Osteoblast (primary cell): ENCODE measurements around the gene GRPEL2. TPM values are rescaled to one million over a fixed set of nuclear protein-coding genes. Genes with fewer than 3 reads are reported as not detected.

Experiments used
- DNase-seq: peaks from one replicate; pipeline ENCODE4 v3.0.0; 2011; ENCODE audit warnings: low spot score, mixed read lengths; ENCODE audit not compliant: insufficient read length; ENCODE audit errors: missing footprints
- H2AFZ ChIP-seq: 2 replicates; pipeline ENCODE4 v1.6.0; 2011; ENCODE audit warnings: mild to moderate bottlenecking, low read length
- H3K27ac ChIP-seq: 2 replicates; pipeline ENCODE4 v1.5.1; 2011; ENCODE audit warnings: mild to moderate bottlenecking, low read depth, low read length, moderate library complexity
- H3K27me3 ChIP-seq: 2 replicates; pipeline ENCODE4 v1.6.0; 2012; ENCODE audit warnings: mild to moderate bottlenecking, control low read depth, inconsistent platforms, low read length, moderate library complexity; ENCODE audit not compliant: insufficient read depth
- H3K36me3 ChIP-seq: 2 replicates; pipeline ENCODE4 v1.5.1; 2011; ENCODE audit warnings: mild to moderate bottlenecking, low read length, control low read depth, moderate library complexity; ENCODE audit not compliant: insufficient read depth
- H3K4me1 ChIP-seq: 2 replicates; pipeline ENCODE4 v1.5.1; 2011; ENCODE audit warnings: mild to moderate bottlenecking, low read length, control low read depth, moderate library complexity; ENCODE audit not compliant: insufficient read depth
- H3K4me2 ChIP-seq: 2 replicates; pipeline ENCODE4 v1.6.0; 2011; ENCODE audit warnings: mild to moderate bottlenecking, low read length; ENCODE audit not compliant: insufficient read depth
- H3K4me3 ChIP-seq: fragments of 200-600 bp; sonication (generic); 3 replicates; pipeline ENCODE4 v1.5.1; 2012; ENCODE audit warnings: mild to moderate bottlenecking, low read length, inconsistent platforms; ENCODE audit not compliant: insufficient read depth
- H3K79me2 ChIP-seq: 2 replicates; pipeline ENCODE4 v1.6.0; 2012; ENCODE audit warnings: mild to moderate bottlenecking, low read length, control low read depth, inconsistent platforms; ENCODE audit not compliant: insufficient read depth
- H3K9me3 ChIP-seq: 2 replicates; pipeline ENCODE4 v1.5.1; 2011; ENCODE audit warnings: low read depth, low read length, control low read depth
- H4K20me1 ChIP-seq: 2 replicates; pipeline ENCODE4 v1.6.0; 2012; ENCODE audit warnings: mild to moderate bottlenecking, low read length, control low read depth; ENCODE audit not compliant: insufficient read depth
- total RNA-seq: library from RNA; depleted of rRNA; stranded (reverse); fragments of >200 nt; gene quantifications from 2 replicates; pipeline ENCODE4 v1.2.3, GENCODE V29; 2012
- TF ChIP-seq, protein P1 (sequence below): IDR thresholded peaks from 2 replicates; pipeline ENCODE4 v1.5.1; 2011; ENCODE audit warnings: mild to moderate bottlenecking, low read depth, low read length, moderate library complexity; ENCODE audit errors: extremely low read depth

The GRPEL2 gene
- total RNA-seq, 1 donor = 34.7 TPM

DNA sequence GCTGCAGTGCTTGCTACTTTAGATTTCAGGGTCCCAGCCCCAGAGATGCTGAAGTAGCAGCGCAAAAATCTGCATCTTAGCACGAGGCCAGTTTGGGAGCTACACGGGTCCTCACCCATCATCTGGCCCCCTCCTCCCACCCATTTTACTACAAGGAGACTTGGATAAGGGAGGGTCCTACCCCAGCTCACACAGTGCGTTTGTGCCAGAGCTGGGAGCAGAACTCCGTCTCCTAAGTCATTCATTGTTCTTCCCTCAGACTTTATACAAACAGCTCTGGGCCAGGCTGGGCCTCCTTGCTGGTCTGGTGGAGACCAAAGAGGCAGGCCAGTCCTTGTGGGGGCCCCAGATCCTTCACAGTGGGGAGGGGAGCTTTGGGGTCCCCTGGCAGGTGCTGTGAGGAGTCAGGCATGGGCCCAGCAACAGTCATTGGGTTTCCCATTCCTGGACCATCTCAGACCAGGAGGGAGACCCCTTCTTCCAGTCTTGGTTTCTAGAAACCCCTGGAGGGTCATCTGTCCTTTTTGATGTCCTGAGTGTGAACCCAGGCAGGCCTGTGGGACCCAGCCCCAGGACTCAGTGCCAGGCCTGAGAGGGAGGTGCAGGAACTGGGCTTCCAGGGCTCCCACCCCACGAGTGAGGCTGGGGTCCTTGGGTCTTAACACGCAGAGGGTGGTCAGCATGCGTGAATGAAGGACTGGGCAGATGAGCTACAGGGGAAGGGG lies 36.1 kb downstream of the GRPEL2 start:
- TF ChIP-seq, protein P1, sequence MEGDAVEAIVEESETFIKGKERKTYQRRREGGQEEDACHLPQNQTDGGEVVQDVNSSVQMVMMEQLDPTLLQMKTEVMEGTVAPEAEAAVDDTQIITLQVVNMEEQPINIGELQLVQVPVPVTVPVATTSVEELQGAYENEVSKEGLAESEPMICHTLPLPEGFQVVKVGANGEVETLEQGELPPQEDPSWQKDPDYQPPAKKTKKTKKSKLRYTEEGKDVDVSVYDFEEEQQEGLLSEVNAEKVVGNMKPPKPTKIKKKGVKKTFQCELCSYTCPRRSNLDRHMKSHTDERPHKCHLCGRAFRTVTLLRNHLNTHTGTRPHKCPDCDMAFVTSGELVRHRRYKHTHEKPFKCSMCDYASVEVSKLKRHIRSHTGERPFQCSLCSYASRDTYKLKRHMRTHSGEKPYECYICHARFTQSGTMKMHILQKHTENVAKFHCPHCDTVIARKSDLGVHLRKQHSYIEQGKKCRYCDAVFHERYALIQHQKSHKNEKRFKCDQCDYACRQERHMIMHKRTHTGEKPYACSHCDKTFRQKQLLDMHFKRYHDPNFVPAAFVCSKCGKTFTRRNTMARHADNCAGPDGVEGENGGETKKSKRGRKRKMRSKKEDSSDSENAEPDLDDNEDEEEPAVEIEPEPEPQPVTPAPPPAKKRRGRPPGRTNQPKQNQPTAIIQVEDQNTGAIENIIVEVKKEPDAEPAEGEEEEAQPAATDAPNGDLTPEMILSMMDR = no peak
- Histone ChIP-seq H3K79me2 (no peaks in the 10 kb centered on the region), H3K9me3 (no peaks in the 10 kb centered on the region), H3K4me2 (no peak overlapping the region), H4K20me1 (no peaks in the 10 kb centered on the region), H3K4me1 (peaks cover 4% of the 10 kb centered on the region), H3K4me3 (no peak overlapping the region), H3K27ac (no peak overlapping the region), H3K36me3 (no peaks in the 10 kb centered on the region), H3K27me3 (no peaks in the 10 kb centered on the region), H2AFZ (peak overlapping the region; percentile 51)
- no peak for DNase-seq

DNA sequence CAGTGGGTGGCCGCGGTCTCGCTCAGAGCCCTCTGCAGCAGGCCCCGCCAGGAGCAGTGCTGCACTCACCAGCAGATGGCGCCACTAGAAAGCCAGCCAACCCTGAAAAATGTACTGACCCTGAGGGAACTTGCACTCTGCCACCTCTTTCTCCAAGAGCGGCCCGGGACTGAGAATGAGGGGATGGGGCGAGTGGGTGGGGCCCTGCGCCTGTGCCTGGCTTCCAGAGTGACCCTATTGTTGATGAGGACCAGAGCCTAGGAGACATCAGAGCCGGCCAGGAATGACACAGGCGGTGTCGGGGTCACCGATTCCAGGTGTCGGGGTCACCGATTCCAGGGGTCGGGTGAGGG lies 36.7 kb downstream of the GRPEL2 start:
- H3K27me3 ChIP-seq = no peaks in the 10 kb centered on the region
- no peaks in the 10 kb centered on the region for H3K79me2 ChIP-seq
- no peak overlapping the region for H3K4me3 ChIP-seq
- TF ChIP-seq, protein P1 = peak; percentile 83
- no peak overlapping the region for H3K27ac ChIP-seq
- H4K20me1 ChIP-seq = no peaks in the 10 kb centered on the region
- H3K36me3 ChIP-seq = no peaks in the 10 kb centered on the region
- peak; percentile 99 for DNase-seq
- peak overlapping the region; percentile 51 for H2AFZ ChIP-seq
- H3K4me2 ChIP-seq = no peak overlapping the region
- peaks cover 9% of the 10 kb centered on the region for H3K4me1 ChIP-seq
- H3K9me3 ChIP-seq = no peaks in the 10 kb centered on the region

DNA sequence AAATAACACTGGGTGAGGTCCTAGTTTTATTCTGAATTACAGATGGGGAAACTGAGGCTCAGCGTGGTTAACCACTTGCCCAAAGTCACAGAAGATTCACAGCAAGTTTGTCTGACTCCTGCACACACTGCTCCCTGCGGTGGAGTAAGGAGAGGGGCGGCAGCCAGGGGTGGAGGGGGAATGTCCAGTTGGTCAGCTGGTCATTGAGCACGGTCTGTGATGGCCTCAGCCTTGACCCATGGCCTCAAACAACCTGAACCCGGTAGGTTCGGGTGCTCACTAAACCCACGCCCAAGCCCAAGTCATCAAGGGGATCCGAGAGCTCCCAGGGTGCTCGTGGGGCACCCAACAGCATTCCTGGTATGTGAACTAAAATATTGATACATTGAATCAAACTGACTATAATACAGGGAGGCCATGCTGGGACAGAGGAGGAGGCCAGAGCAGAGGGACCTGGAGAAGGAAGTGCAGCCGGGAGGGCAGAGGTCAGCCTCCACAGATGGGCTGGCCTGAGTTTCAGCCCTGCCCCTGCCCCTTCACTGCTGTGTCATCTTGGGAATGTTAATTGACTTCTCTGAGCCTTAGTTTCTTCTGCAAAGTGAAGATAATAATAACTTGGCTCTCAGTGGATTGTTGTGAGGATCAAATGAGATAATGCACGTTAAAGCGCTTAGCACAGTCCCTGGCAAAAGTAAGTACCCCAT lies 37.4 kb downstream of the GRPEL2 start:
- Histone ChIP-seq H3K36me3 (no peaks in the 10 kb centered on the region), H3K27me3 (no peaks in the 10 kb centered on the region), H4K20me1 (no peaks in the 10 kb centered on the region), H2AFZ (no peak overlapping the region), H3K9me3 (no peaks in the 10 kb centered on the region), H3K4me1 (peaks cover 16% of the 10 kb centered on the region), H3K4me3 (no peak overlapping the region), H3K27ac (no peak overlapping the region), H3K4me2 (no peak overlapping the region), H3K79me2 (no peaks in the 10 kb centered on the region)
- TF ChIP-seq, protein P1 = no peak
- DNase-seq = no peak

DNA sequence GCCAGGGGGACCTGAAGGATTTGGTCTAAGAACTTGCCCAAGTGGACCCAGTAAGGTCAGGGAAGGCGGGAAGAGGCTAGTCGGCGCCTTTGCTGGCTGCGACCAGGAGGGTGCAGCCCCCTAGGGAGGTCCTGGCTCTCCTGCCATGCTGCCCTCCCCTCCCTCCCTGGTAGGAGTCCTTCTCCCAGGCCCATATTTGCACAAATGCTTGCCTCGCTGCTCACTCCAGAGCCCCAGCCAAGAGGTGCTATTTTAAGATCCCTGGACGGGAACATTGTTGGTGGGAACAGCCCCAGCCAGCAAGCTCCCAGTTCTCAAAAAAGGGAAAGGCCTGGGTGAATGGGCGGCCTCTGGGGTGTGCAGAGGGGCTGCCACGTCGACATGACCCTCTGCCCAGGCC lies 38.1 kb downstream of the GRPEL2 start:
- no peaks in the 10 kb centered on the region for H3K9me3 ChIP-seq
- H3K4me3 ChIP-seq = no peak overlapping the region
- no peaks in the 10 kb centered on the region for H3K79me2 ChIP-seq
- H4K20me1 ChIP-seq = no peaks in the 10 kb centered on the region
- DNase-seq = peak; percentile 92
- TF ChIP-seq, protein P1 = no peak
- H3K4me1 ChIP-seq = peaks cover 23% of the 10 kb centered on the region
- no peak overlapping the region for H3K4me2 ChIP-seq
- H2AFZ ChIP-seq = no peak overlapping the region
- peak overlapping the region; percentile 11 for H3K27ac ChIP-seq
- H3K36me3 ChIP-seq = no peaks in the 10 kb centered on the region
- no peaks in the 10 kb centered on the region for H3K27me3 ChIP-seq
